ENCODE measurements around the gene NME2.
"Not testable (repeated sequence)": the region's sequence is repeated elsewhere in the genome, so short reads cannot be mapped to it uniquely, and the experiment has no call there.

NME2 gene
- total RNA-seq = 0.76 to 6.7 (median 0.77) reads per million in 3 experiments

- DNase-seq = peak; percentile 54
Observed at GRCh38 chr17:51166198-51166986, at the start of gene NME2. Gene NME2 (plus strand): TSS chr17:51166411. CDS start chr17:51166831, 420 bp downstream.

DNA sequence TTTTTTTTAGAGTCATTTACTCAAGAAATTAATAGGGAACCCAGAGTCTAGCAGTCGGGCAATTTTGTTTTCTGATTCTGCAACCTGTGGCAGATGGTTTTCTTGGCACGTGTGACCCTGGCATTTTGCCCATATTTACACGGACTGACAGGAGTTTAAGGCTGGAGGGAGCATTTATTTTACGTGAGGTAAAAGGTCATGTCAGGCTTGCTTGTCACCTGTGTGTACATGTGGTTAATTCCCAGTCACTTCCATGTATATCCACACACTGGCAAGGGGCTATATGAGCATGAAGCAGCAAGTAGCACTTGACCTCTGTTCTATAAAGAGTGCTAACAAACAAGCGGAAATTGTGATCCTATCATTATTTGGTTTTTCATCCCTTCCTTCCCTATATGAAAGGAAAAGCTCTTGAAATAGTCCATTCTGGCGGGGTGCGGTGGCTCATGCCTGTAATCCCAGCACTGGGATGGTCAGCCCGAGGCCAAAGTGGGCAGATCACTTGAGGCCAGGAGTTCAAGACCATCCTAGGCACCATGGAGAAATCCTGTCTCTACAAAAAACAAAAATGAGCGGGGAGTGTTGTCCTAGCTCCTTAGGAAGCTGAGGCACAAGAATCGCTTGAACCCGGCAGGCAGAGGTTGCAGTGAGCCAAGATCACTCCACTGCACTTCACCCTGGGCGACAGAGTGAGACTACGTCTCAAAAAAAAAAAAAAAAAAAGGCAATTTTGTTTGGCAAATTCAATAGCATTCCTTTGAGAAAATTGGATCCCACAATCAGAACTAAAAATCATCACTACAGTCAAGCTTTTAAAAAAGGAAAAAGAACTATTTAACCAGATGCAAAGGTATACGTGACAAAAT, 47.6 kb upstream of the NME2 start:
- DNase-seq = no peak

GRCh38 chr17:51119415-51120356, 46.5 kb upstream of the NME2 start:
- peak; percentile 37 for DNase-seq

GRCh38 chr17:51120357-51120738, 45.9 kb upstream of the NME2 start:
- no peak for DNase-seq

- DNase-seq = peak; percentile 91
Observed at GRCh38 chr17:51120739-51121619, 45.2 kb upstream of the NME2 start, which contains the start of gene SPAG9. Gene SPAG9 (minus strand): TSS chr17:51120868. CDS start chr17:51120656, 212 bp downstream.

GRCh38 chr17:51121620-51122472, 44.4 kb upstream of the NME2 start:
- DNase-seq = peak; percentile 30

DNA sequence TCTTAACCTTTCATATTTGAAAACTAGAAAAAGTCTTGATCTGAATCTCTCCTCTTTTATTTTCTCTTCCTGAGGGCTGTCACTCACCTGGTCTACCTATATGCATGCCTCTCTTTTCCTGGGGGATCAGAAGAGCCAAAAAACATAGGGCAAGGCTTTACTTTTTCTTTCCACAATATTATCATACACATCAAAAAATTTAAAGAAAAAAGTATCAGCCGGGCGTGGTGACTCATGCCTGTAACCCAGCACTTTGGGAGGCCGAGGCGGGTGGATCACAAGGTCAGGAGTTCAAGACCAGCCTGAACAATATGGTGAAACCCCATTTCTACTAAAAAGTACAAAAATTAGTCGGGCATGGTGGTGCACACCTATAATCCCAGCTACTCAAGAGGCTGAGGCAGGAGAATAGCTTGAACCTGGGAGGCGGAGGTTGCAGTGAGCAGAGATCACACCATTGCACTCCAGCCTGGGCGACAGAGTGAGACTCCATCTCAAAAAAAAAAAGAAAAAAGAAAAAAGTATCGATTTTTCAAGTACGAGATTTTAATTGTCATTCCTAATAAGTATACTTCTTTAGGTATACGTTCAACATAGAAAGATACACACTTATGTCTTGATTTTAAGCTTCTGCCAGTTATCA, 43.6 kb upstream of the NME2 start:
- not testable (repeated sequence) for DNase-seq

GRCh38 chr17:51124640-51125503, 41.3 kb upstream of the NME2 start:
- no peak for DNase-seq

- DNase-seq = no peak
Observed at GRCh38 chr17:51128076-51128475, 38.1 kb upstream of the NME2 start.

DNA sequence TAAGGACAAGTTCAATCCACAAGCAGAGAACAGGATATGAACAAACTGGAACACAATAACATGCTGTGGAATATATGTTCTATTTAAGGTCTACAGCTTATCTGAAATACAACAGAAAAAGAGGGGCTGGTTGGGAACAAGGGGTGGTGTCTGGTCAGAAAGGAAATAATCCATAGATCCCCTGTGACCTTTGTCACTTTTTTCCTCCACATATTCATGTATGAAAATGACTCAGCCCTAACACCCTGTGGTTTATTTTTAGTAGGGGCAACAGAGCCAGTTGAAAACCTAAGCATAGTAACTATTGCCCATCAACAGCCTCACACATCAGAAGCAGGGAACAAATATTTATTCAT, 33.3 kb upstream of the NME2 start:
- no peak for DNase-seq

DNA sequence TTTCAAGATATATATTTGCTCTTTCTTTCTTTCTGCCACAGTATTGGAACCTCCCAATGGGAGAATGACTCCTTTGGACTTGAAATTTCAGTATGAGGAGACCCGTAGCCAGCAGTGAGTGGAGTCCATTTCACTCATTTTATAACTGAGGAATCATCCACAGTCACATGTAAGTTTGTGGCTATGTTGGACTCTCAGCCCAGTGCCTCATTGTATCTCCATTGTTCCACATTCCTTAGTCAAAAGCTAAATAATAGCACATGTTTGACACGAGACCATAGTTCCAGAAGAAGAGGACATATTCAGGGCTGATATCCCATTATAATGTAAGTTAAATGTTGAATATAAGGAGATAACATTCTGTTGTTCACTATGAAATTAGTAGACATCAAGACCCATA, 32.8 kb upstream of the NME2 start:
- no peak for DNase-seq

- no peak for DNase-seq
Observed at GRCh38 chr17:51135956-51136355, 30.3 kb upstream of the NME2 start.

DNA sequence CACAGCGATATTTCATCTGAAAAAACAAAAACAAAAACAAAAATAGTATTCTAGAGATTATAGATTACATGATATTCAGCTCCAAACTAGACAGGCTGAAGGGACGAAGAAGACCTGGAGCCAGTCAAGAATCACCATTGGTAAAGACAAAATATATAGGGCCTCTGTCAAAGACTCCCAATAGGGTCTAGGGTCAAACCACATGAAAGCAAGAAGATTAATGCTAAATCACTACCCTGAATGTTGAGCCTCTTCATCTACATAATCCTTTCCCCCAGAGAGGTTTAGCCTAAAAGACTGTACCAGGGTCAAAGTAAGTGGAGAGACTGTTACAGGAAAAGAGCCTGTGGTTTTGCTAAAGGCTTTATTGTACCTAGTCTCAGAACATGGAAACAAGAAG, 23.6 kb upstream of the NME2 start:
- no peak for DNase-seq

GRCh38 chr17:51144266-51145022, 21.8 kb upstream of the NME2 start:
- no peak for DNase-seq

DNA sequence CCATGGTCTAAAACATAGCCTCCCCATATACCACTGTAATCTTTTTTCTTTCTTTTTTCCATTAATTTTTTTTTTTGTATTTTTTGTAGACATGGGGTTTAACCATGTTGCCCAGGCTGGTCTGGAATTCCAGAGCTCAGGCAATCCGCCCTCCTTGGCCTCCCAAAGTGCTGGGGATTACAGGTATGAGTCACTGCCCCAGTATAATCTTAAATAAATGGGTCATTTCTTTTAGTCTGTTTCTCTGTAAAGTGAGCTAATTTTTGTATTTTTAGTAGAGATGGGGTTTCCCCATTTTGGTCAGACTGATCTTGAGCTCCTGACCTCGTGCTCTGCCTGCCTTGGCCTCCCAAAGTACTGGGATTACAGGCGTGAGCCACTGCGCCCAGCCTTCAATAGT, 18.6 kb upstream of the NME2 start:
- no peak for DNase-seq

GRCh38 chr17:51149163-51149562, 17.0 kb upstream of the NME2 start:
- DNase-seq = no peak

GRCh38 chr17:51150932-51151331, 15.3 kb upstream of the NME2 start:
- DNase-seq = no peak

DNA sequence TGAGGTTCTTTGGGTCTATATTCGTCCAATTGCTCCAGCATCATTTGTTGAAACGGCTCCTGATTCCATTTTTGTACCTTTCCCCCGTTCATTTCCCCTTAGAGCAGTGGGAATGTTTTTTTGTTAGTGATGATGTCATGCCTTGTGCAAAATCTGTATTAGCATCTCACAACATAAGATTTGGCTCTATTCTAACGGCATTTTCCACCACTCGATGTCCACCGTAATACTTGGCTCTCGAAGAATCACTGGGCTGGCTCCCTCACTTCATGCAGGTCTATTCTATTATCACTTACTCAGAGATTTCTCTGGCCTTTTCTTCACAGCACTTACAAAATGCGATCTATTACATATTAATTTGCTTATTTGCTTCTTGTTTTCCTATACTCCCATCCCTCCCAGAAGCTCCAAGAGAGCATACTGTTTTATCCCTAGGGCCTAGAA, 13.4 kb upstream of the NME2 start:
- no peak for DNase-seq
